HepG2 (cell line): Measurements from ENCODE around the gene FOXS1. TPM values are rescaled to one million over a fixed set of nuclear protein-coding genes. Genes with fewer than 3 reads are reported as not detected.

Source experiments
- ATAC-seq: fragments of 200-7000 bp; cut with Tn5 transposase; 3 replicates; pipeline ENCODE4 v1.9.1; 2020; ENCODE audit warnings: mild to moderate bottlenecking, moderate library complexity
- BruUV-seq: library from RNA; stranded (reverse); fragments of 400-500 nt; replicated peaks from 2 replicates; lab custom pipeline; 2021; lab: Mats Ljungman, UMichigan
- CTCF ChIA-PET: fragments of 300-600 bp; formaldehyde crosslinking; extraction: SDS; loops from one replicate; lab custom pipeline; 2021; ENCODE audit warnings: low total read pairs, inconsistent platforms, low intra/inter-chr PET ratio; lab: Yijun Ruan, JAX
- POLR2A ChIA-PET: fragments of 350-600 bp; sonication (Branson Sonifier 250); formaldehyde crosslinking; loops from one replicate; lab custom pipeline; 2020; ENCODE audit warnings: antibody characterized with exemption, inconsistent platforms; lab: Yijun Ruan, JAX
- DNase-seq: peaks from one replicate; pipeline ENCODE4 v3.0.0-alpha.2; 2015; ENCODE audit warnings: low spot score
- FAIRE-seq: peaks from 3 replicates; lab custom pipeline; 2011; peaks lifted over from hg19 to GRCh38; lab: Jason Lieb, UNC
- H2AFZ ChIP-seq: one replicate; pipeline ENCODE4 v1.6.1; 2011; ENCODE audit warnings: low read length, inconsistent platforms
- H3K27ac ChIP-seq: fragments of 300-600 bp; 3 replicates; pipeline ENCODE4 v1.8.0; 2011; ENCODE audit warnings: mixed run types, mild to moderate bottlenecking, mixed read lengths, low read length, inconsistent platforms; ENCODE audit not compliant: insufficient read depth; ENCODE audit errors: extremely low read length
- H3K27me3 ChIP-seq, 2 experiments: fragments of 200-600 bp in 1 of 2; 2 replicates in 1 of 2; 3 replicates in 1 of 2; pipeline versions ENCODE4 v1.6.0 to v1.8.0; 2011; ENCODE audit warnings: low read length in 2 of 2, mild to moderate bottlenecking in 2 of 2, moderate library complexity in 2 of 2, inconsistent platforms in 1 of 2; ENCODE audit not compliant: insufficient read depth in 2 of 2, control insufficient read depth in 1 of 2
- H3K36me3 ChIP-seq, 2 experiments: fragments of 200-600 bp in 1 of 2; replicated peaks in 1 of 2; 2 replicates in 1 of 2; 3 replicates in 1 of 2; pipeline versions ENCODE4 v1.5.1 to v1.8.0; 2011; ENCODE audit warnings: low read length in 2 of 2, inconsistent platforms in 1 of 2; ENCODE audit not compliant: insufficient read depth in 2 of 2, control insufficient read depth in 1 of 2
- H3K4me1 ChIP-seq: 2 replicates; pipeline ENCODE4 v1.5.1; 2012; ENCODE audit warnings: low read length, inconsistent platforms; ENCODE audit not compliant: insufficient read depth
- H3K4me2 ChIP-seq: 2 replicates; pipeline ENCODE4 v1.6.0; 2011; ENCODE audit warnings: low read depth, low read length, inconsistent platforms
- H3K4me3 ChIP-seq, 3 experiments: fragments of 200-600 bp in 1 of 3; sonication (generic), shearing (Covaris generic) in 1 of 3; replicated peaks in 1 of 3; 2 replicates each; pipeline ENCODE4 v1.5.1; 2011 to 2016; ENCODE audit warnings: low read length in 3 of 3, inconsistent platforms in 2 of 3, low read depth in 2 of 3, mild to moderate bottlenecking in 2 of 3, control low read depth in 1 of 3, mixed read lengths in 1 of 3; ENCODE audit not compliant: insufficient read depth in 1 of 3
- H3K79me2 ChIP-seq: one replicate; pipeline ENCODE4 v1.6.1; 2011; ENCODE audit warnings: low read length, inconsistent platforms; ENCODE audit not compliant: insufficient read depth
- H3K9ac ChIP-seq: 2 replicates; pipeline ENCODE4 v1.6.0; 2011; ENCODE audit warnings: mild to moderate bottlenecking, low read depth, low read length, inconsistent platforms; ENCODE audit not compliant: insufficient read depth
- H3K9me3 ChIP-seq: 2 replicates; pipeline ENCODE4 v1.5.1; 2012; ENCODE audit warnings: mild to moderate bottlenecking, low read length
- H4K20me1 ChIP-seq: 2 replicates; pipeline ENCODE4 v1.6.0; 2011; ENCODE audit warnings: inconsistent platforms, mild to moderate bottlenecking, low read length, moderate library complexity; ENCODE audit not compliant: insufficient read depth
- HMGXB4 ChIP-seq, 2 experiments: sonication (generic) in 1 of 2; formaldehyde crosslinking in 1 of 2; IDR thresholded peaks; 2 replicates each; pipeline versions ENCODE4 v1.4.0 to v1.6.1; 2018 to 2020; ENCODE audit warnings: missing genetic modification reagents in 2 of 2, borderline replicate concordance in 1 of 2, low read depth in 1 of 2, mild to moderate bottlenecking in 1 of 2, missing biosample characterization in 1 of 2
- PAXIP1 ChIP-seq: sonication (generic); formaldehyde crosslinking; conservative IDR thresholded peaks from 2 replicates; pipeline ENCODE4 v1.4.0; 2020; ENCODE audit warnings: mild to moderate bottlenecking, missing genetic modification reagents, moderate library complexity
- ZBTB43 ChIP-seq: sonication (generic); formaldehyde crosslinking; conservative IDR thresholded peaks from 2 replicates; pipeline ENCODE4 v1.4.0; 2020; ENCODE audit warnings: missing genetic modification reagents
- ZNF124 ChIP-seq: sonication (generic); formaldehyde crosslinking; IDR thresholded peaks from 2 replicates; pipeline ENCODE4 v1.4.0; 2020; ENCODE audit warnings: missing genetic modification reagents
- WGBS: methylation state at CpG from one replicate; pipeline ENCODE4 v1.1.6; 2017; ENCODE audit warnings: low lambda C conversion rate; 5-methylcytosine and 5-hydroxymethylcytosine counted together
- in situ Hi-C: cut with HindIII; loops from 2 replicates; pipeline ENCODE4 v1.10.0; 2017; ENCODE audit warnings: low pct_unique_long_range_greater_than_20kb; ENCODE audit not compliant: extremely low pct_ligation_motif_present
- intact Hi-C: fragments of 100-400 bp; cut with micrococcal nuclease; formaldehyde crosslinking; loops from one replicate; pipeline ENCODE4 v1.10.0; 2022; ENCODE audit not compliant: unreplicated experiment
- polyA plus RNA-seq, 8 experiments: library from polyadenylated mRNA; depleted of rRNA in 3 of 8; stranded (reverse) in 7 of 8; unstranded in 1 of 8; fragments of >200 nt; fragmentation: Illumina TruSeq in 4 of 8; extraction: Trizol in 4 of 8; gene quantifications; 2 replicates each; pipeline versions ENCODE4 v1.2.1 to v1.2.3, GENCODE V29; 2011 to 2016; ENCODE audit warnings: low read depth in 4 of 8, missing spikeins in 1 of 8, mixed read lengths in 1 of 8; ENCODE audit not compliant: insufficient read depth in 1 of 8
- total RNA-seq, 5 experiments: library from RNA; depleted of rRNA; stranded (reverse); fragments of >200 nt; fragmentation: Illumina TruSeq; extraction: Trizol; gene quantifications; 2 replicates each; pipeline ENCODE4 v1.2.3, GENCODE V29; 2016; ENCODE audit warnings: low read depth in 1 of 5

FOXS1 gene
- total and polyA plus RNA-seq, 2 of the 13 experiments (the other 11 are each of a cell fraction or from before 2014, with no cell fraction given), result not detected

- WGBS, result 31% methylated on average over 7 of the region's 7 CpGs
- DNase-seq (no peak), ATAC-seq (no peak), FAIRE-seq (no peak)
- BruUV-seq, result no TSS peak
- H4K20me1 ChIP-seq, result no peaks in the 10 kb centered on the region
- intact Hi-C loops, result no loop called here
- peaks cover 15% of the 10 kb centered on the region for H3K4me1 ChIP-seq
- H3K36me3 ChIP-seq, result no peaks in the 10 kb centered on the region
- POLR2A ChIA-PET, result interaction anchor here (0.9 to 1.3 kb wide), 2 partner anchors 19 to 92 kb away, joined by 3 to 5 read pairs; partner anchors contain the start of gene PDRG1
- no peak overlapping the region for H3K9ac ChIP-seq
- no peak for TF ChIP-seq ZBTB43 (CRISPR knock-in tag)
- TF ChIP-seq HMGXB4 (CRISPR knock-in tag; IDR thresholded peaks at IDR 0.05; ENCODE audit: borderline replicate concordance in 1 of 2, low read depth in 1 of 2), result no peak
- TF ChIP-seq ZNF124 (CRISPR knock-in tag), result no peak
- TF ChIP-seq PAXIP1 (CRISPR knock-in tag), result no peak
- no peak overlapping the region for H2AFZ ChIP-seq
- in situ Hi-C loops, result loop anchor here (5.0 kb wide), 1 partner anchor 92 kb away; the partner anchor contains the start of gene PDRG1
- no peaks in the 10 kb centered on the region for H3K9me3 ChIP-seq
- peaks cover 9 to 52% of the 10 kb centered on the region in 2 experiments; a peak in 4 of 5 replicates for H3K27me3 ChIP-seq
- peak overlapping the region; percentile 96; the same call in 1 of the 2 replicates for H3K4me2 ChIP-seq
- no peak overlapping the region for H3K27ac ChIP-seq
- H3K4me3 ChIP-seq, result no peak overlapping the region
- no peaks in the 10 kb centered on the region for H3K79me2 ChIP-seq
- CTCF ChIA-PET, result no interaction called here
Observed at GRCh38 chr20:31859998-31860380, 14.6 kb upstream of the FOXS1 start.
